Measurements from ENCODE around the gene PRKRA. TPM values are rescaled to one million over a fixed set of nuclear protein-coding genes. Genes with fewer than 3 reads are reported as not detected.
"Not testable (repeated sequence)": the region's sequence is repeated elsewhere in the genome, so short reads cannot be mapped to it uniquely, and the experiment has no call there.

Gene PRKRA
- total RNA-seq, 1 donor from 2014 or later: 135 TPM

GRCh38 chr2:178426388-178426787 lies 24.6 kb downstream of the PRKRA start:
- H3K4me3 Mint-ChIP-seq: no peak overlapping the region
- Histone ChIP-seq H3K27ac (no peak overlapping the region), H3K36me3 (peaks cover 6% of the 10 kb centered on the region), H3K9ac (no peak overlapping the region), H3K79me2 (ENCODE audit: low read depth) (peaks cover 20% of the 10 kb centered on the region), H3F3A (ENCODE audit: low read depth) (peaks cover 6% of the 10 kb centered on the region), H3K27me3 (no peaks in the 10 kb centered on the region), H3K4me2 (no peak overlapping the region), H2AFZ (replicated peaks) (no peak overlapping the region), H3K4me3 (no peak overlapping the region), H3K9me3 (ENCODE audit: low read depth) (peaks cover 9% of the 10 kb centered on the region), H4K20me1 (ENCODE audit: low read depth) (no peaks in the 10 kb centered on the region), H3K4me1 (no peaks in the 10 kb centered on the region)
- TF ChIP-seq CTCF (IDR thresholded peaks at IDR 0.05) (no peak), EZH2 (IDR thresholded peaks at IDR 0.05) (no peak), EZH2phosphoT487 (IDR thresholded peaks at IDR 0.05) (no peak)
- no peak overlapping the region for H3K27ac Mint-ChIP-seq
- H3K9me3 Mint-ChIP-seq: peaks cover 6% of the 10 kb centered on the region
- DNase-seq (ENCODE audit: low spot score): no peak
- H3K4me1 Mint-ChIP-seq: no peaks in the 10 kb centered on the region
- no peaks in the 10 kb centered on the region for H3K27me3 Mint-ChIP-seq (ENCODE audit: insufficient read depth, low read depth)
- H3K36me3 Mint-ChIP-seq: peaks cover 34% of the 10 kb centered on the region

- DNase-seq (ENCODE audit: low spot score): no peak
- peaks cover 20% of the 10 kb centered on the region for H3K79me2 ChIP-seq (ENCODE audit: low read depth)
- H3F3A ChIP-seq (ENCODE audit: low read depth): peaks cover 2% of the 10 kb centered on the region
- no peak overlapping the region for H3K4me3 ChIP-seq
- Mint-ChIP-seq H3K9me3 (peaks cover 6% of the 10 kb centered on the region), H3K27ac (no peak overlapping the region), H3K4me3 (no peak overlapping the region), H3K27me3 (ENCODE audit: insufficient read depth, low read depth) (no peaks in the 10 kb centered on the region), H3K4me1 (no peaks in the 10 kb centered on the region), H3K36me3 (peaks cover 32% of the 10 kb centered on the region)
- no peak overlapping the region for H3K9ac ChIP-seq
- no peak overlapping the region for H2AFZ ChIP-seq (replicated peaks)
- H3K4me1 ChIP-seq: no peaks in the 10 kb centered on the region
- peaks cover 9% of the 10 kb centered on the region for H3K9me3 ChIP-seq (ENCODE audit: low read depth)
- no peak overlapping the region for H3K27ac ChIP-seq
- no peak for TF ChIP-seq EZH2phosphoT487 (IDR thresholded peaks at IDR 0.05)
- no peak for TF ChIP-seq EZH2 (IDR thresholded peaks at IDR 0.05)
- TF ChIP-seq CTCF (IDR thresholded peaks at IDR 0.05): no peak
- H3K36me3 ChIP-seq: peaks cover 6% of the 10 kb centered on the region
- H4K20me1 ChIP-seq (ENCODE audit: low read depth): no peaks in the 10 kb centered on the region
- no peak overlapping the region for H3K4me2 ChIP-seq
- no peaks in the 10 kb centered on the region for H3K27me3 ChIP-seq
Measured at GRCh38 chr2:178425255-178425827, 25.6 kb downstream of the PRKRA start.

GRCh38 chr2:178423746-178424145 lies 27.2 kb downstream of the PRKRA start:
- not testable (repeated sequence) for H3K9ac ChIP-seq, H3K9me3 Mint-ChIP-seq, H3K4me3 Mint-ChIP-seq

DNA sequence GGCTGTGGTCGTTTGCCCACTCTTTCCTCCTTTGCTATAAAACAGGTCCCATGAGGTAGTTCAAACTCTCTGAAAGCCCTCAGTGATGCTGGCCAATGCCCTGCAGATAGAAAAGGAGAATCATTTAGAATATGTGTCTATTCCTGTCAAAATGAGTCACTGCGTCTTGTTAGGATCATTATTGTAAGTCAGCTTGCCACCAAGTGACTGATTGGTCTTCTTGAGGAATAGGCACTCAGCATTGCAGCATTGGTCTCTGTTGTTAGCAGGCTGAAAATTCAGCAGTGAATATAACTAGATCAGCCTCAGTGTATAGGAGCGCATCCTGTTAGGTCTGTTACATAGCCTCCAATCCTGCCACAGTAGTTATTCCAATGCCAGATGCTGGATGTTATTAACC lies 28.9 kb downstream of the PRKRA start:
- Mint-ChIP-seq H3K27me3 (ENCODE audit: insufficient read depth, low read depth) (no peaks in the 10 kb centered on the region), H3K36me3 (peaks cover 14% of the 10 kb centered on the region), H3K4me1 (no peaks in the 10 kb centered on the region), H3K27ac (no peak overlapping the region), H3K9me3 (peaks cover 6% of the 10 kb centered on the region), H3K4me3 (no peak overlapping the region)
- H3K4me3 ChIP-seq: no peak overlapping the region
- H3K4me1 ChIP-seq: no peaks in the 10 kb centered on the region
- no peaks in the 10 kb centered on the region for H3F3A ChIP-seq (ENCODE audit: low read depth)
- no peak overlapping the region for H3K4me2 ChIP-seq
- no peak overlapping the region for H3K27ac ChIP-seq
- peaks cover 9% of the 10 kb centered on the region for H3K9me3 ChIP-seq (ENCODE audit: low read depth)
- H4K20me1 ChIP-seq (ENCODE audit: low read depth): no peaks in the 10 kb centered on the region
- no peaks in the 10 kb centered on the region for H3K27me3 ChIP-seq
- no peak overlapping the region for H2AFZ ChIP-seq (replicated peaks)
- TF ChIP-seq EZH2phosphoT487 (IDR thresholded peaks at IDR 0.05): no peak
- no peak for TF ChIP-seq CTCF (IDR thresholded peaks at IDR 0.05)
- no peak for TF ChIP-seq EZH2 (IDR thresholded peaks at IDR 0.05)
- H3K9ac ChIP-seq: no peak overlapping the region
- H3K36me3 ChIP-seq: peaks cover 9% of the 10 kb centered on the region
- H3K79me2 ChIP-seq (ENCODE audit: low read depth): peaks cover 20% of the 10 kb centered on the region
- DNase-seq (ENCODE audit: low spot score): no peak

More at GRCh38 chr2:178423746-178424145, 27.2 kb downstream of the PRKRA start:
- H3K27ac ChIP-seq; H3K27me3 Mint-ChIP-seq (ENCODE audit: insufficient read depth, low read depth); H3K4me1 ChIP-seq; H3K27me3 ChIP-seq; H3K9me3 ChIP-seq (ENCODE audit: low read depth); H3K36me3 ChIP-seq; H3F3A ChIP-seq (ENCODE audit: low read depth); DNase-seq (ENCODE audit: low spot score); H3K27ac Mint-ChIP-seq; H4K20me1 ChIP-seq (ENCODE audit: low read depth); H3K4me1 Mint-ChIP-seq; H3K4me2 ChIP-seq; H2AFZ ChIP-seq (replicated peaks); H3K4me3 ChIP-seq: not testable (repeated sequence)
- H3K36me3 Mint-ChIP-seq: peaks cover 20% of the 10 kb centered on the region
- peaks cover 20% of the 10 kb centered on the region for H3K79me2 ChIP-seq (ENCODE audit: low read depth)
